Ectodermal cell (in vitro differentiated cells): ENCODE measurements around the gene RRAD.

Source experiments
- H3K27ac ChIP-seq: 2 replicates; pipeline ENCODE4 v1.7.0; 2013; ENCODE audit warnings: mild to moderate bottlenecking, low read depth, low read length; ENCODE audit not compliant: insufficient read depth, poor library complexity, severe bottlenecking
- H3K27me3 ChIP-seq: 2 replicates; pipeline ENCODE4 v1.7.0; 2013; ENCODE audit warnings: mild to moderate bottlenecking, low read length; ENCODE audit not compliant: insufficient read depth, control insufficient read depth, poor library complexity, severe bottlenecking
- H3K36me3 ChIP-seq: one replicate; pipeline ENCODE4 v1.7.0; 2013; ENCODE audit warnings: low read length; ENCODE audit not compliant: control insufficient read depth, insufficient read depth
- H3K4me1 ChIP-seq: one replicate; pipeline ENCODE4 v1.7.0; 2013; ENCODE audit warnings: low read length; ENCODE audit not compliant: control insufficient read depth, insufficient read depth
- H3K4me3 ChIP-seq: 2 replicates; pipeline ENCODE4 v1.7.0; 2013; ENCODE audit warnings: low read depth, low read length, control low read depth; ENCODE audit not compliant: insufficient read depth
- H3K9me3 ChIP-seq: 2 replicates; pipeline ENCODE4 v1.7.0; 2013; ENCODE audit warnings: mild to moderate bottlenecking, low read length, moderate library complexity; ENCODE audit not compliant: control insufficient read depth
- WGBS, 2 experiments: methylation state at CpG; one replicate each; pipeline ENCODE4 v1.1.7; 2013; ENCODE audit warnings: missing lambda C conversion rate in 2 of 2; 5-methylcytosine and 5-hydroxymethylcytosine counted together

RRAD gene

DNA sequence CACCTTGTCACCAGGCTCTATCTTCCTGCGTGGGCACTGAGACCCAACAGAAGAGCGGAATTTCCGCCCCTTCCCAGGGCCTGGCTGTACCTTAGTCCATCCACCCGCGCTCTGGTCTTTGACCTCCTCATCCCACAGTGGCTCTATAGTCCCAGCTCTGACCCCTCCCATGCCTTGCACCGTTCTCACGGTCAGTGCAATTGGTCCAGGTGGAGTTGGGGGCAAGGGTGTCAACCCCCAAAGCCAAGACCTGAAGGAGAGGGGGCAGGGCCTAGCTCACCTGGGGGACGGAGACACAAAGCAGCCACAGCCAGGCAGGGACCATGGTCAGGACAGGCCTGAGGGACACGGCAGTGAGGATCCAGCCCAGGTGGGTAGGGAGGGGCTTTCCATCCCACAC, 7.6 kb downstream of the RRAD start:
- Histone ChIP-seq H3K27ac (no peak overlapping the region), H3K27me3 (peaks cover 4% of the 10 kb centered on the region), H3K4me1 (no peaks in the 10 kb centered on the region), H3K9me3 (no peaks in the 10 kb centered on the region), H3K4me3 (no peak overlapping the region), H3K36me3 (no peaks in the 10 kb centered on the region)
- 89 to 92% methylated on average over 9 of the region's 9 CpGs for WGBS, 2 experiments

- H3K27ac ChIP-seq = no peak overlapping the region
- H3K36me3 ChIP-seq = no peaks in the 10 kb centered on the region
- no peak overlapping the region for H3K4me3 ChIP-seq
- H3K9me3 ChIP-seq = no peaks in the 10 kb centered on the region
- H3K4me1 ChIP-seq = no peaks in the 10 kb centered on the region
- H3K27me3 ChIP-seq = no peaks in the 10 kb centered on the region
- WGBS, 2 experiments = 90 to 91% methylated on average over 6 of the region's 6 CpGs
These were observed 8.8 kb downstream of the RRAD start for GRCh38 chr16:66916518-66916917.

DNA sequence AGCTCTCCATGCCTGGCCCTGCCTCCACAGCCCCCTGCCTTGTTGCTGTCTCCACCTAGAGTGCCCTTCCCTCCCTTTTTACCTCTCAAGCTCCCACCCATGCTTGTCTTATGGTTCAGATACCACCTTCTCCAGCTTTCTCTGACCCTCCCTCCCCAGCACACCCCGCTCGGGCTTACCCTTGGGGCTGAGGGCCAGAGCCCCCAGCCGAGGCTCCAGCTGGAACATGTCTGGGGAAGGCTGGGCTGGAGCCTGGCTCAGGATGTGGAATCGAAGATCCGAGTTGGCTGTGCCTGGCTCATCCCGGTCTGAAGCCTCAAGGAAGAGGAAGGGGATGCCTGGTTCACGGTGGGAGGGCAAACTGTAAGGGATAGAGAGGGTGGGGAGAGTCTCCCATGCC, 10.3 kb downstream of the RRAD start:
- no peaks in the 10 kb centered on the region for H3K27me3 ChIP-seq
- 80 to 84% methylated on average over 6 to 7 of the region's 7 CpGs for WGBS, 2 experiments

DNA sequence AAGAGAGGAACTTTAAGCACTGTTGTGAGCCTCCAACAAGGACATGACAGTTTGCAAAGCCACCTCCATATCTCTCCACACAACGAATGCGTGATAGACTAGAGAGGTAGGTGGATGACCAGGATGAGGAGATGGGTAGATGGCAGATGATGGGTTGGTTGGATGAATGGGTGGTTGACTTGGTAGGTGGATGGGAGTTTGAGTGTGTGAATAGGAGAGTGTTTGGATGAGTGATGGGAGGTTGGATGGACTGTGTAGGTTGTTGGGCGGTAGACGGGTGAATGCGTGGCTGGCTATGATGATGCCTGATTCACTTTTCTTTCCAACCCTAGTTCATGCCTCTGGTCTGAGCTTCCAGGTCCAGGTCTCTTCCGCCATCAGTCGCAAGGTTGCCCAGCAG, 10.8 kb downstream of the RRAD start:
- 96 to 99% methylated on average over 7 of the region's 7 CpGs for WGBS, 2 experiments
- Histone ChIP-seq H3K27me3 (no peaks in the 10 kb centered on the region), H3K9me3 (no peaks in the 10 kb centered on the region), H3K27ac (no peak overlapping the region), H3K4me3 (no peak overlapping the region), H3K36me3 (no peaks in the 10 kb centered on the region), H3K4me1 (no peaks in the 10 kb centered on the region)

More for the DNA sequence above, 10.3 kb downstream of the RRAD start:
- Histone ChIP-seq H3K4me1 (no peaks in the 10 kb centered on the region), H3K4me3 (no peak overlapping the region), H3K27ac (no peak overlapping the region), H3K36me3 (no peaks in the 10 kb centered on the region), H3K9me3 (no peaks in the 10 kb centered on the region)

DNA sequence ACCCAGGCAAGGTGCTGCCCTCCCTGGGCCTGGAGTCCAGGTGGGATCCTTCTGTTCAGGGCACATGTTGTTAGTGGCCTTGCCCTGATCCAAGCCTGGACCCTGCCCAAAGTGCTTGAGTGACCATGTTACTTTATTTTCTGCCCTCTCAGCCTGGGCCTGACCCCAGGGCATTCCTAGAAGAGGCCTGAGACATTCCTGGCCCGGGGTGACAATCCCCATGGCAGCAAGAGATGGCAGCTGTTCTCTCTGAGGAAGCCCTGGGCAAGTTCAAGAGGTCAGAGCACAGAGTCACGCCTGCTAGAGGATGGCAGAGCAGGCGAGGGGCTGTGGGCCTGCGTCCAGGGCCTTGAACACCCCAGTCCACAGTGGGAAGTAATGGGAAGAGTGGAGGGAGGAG, 11.6 kb downstream of the RRAD start:
- H3K27ac ChIP-seq = no peak overlapping the region
- 88 to 89% methylated on average over 4 of the region's 4 CpGs for WGBS, 2 experiments
- no peak overlapping the region for H3K4me3 ChIP-seq
- no peaks in the 10 kb centered on the region for H3K36me3 ChIP-seq
- H3K4me1 ChIP-seq = no peaks in the 10 kb centered on the region
- H3K9me3 ChIP-seq = no peaks in the 10 kb centered on the region
- no peaks in the 10 kb centered on the region for H3K27me3 ChIP-seq

DNA sequence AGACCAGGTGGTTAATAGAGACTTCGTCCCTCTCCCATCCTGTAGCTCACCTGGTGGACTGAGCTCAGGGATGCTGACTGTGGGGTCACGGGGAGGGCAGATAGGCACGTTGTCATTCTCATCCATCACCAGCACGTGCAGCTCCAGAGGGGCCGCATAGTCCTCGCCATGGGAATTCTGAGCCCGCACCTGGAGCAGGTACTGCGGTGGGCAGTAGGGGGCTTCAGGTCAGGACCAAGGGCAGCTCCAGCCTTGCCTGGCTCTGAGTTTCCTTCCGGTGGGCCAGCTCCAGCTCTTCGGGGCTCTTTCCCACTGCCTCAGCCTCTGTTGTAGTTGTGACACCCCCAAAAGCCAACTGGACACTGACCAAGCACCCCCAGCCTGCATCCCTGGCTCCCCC, 12.3 kb downstream of the RRAD start:
- no peaks in the 10 kb centered on the region for H3K27me3 ChIP-seq
- no peaks in the 10 kb centered on the region for H3K36me3 ChIP-seq
- no peaks in the 10 kb centered on the region for H3K4me1 ChIP-seq
- no peak overlapping the region for H3K4me3 ChIP-seq
- no peaks in the 10 kb centered on the region for H3K9me3 ChIP-seq
- WGBS, 2 experiments = 55 to 60% methylated on average over 10 of the region's 10 CpGs
- no peak overlapping the region for H3K27ac ChIP-seq

DNA sequence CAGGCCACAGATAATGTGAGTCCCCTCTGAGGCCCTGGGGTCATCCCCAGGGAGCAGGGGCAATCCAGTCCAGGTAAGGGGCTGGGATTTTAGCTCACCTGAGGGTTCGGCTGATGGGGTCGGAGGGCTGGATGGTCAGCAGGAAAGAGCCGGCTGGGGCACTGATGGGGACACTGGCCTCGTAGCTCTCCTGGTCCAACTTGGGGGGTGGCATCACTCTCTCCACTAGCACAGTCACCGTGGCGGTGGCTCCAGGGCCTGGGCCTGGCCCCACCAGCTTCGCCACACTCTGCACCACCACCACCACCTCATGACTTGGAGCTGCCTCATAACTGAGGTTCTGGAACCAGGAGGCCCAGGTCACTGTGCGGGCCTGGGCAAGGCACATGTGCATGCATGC, 13.5 kb downstream of the RRAD start:
- H3K4me1 ChIP-seq = no peaks in the 10 kb centered on the region
- H3K9me3 ChIP-seq = no peaks in the 10 kb centered on the region
- H3K4me3 ChIP-seq = no peak overlapping the region
- H3K36me3 ChIP-seq = no peaks in the 10 kb centered on the region
- 93 to 94% methylated on average over 8 of the region's 8 CpGs for WGBS, 2 experiments
- no peaks in the 10 kb centered on the region for H3K27me3 ChIP-seq
- H3K27ac ChIP-seq = no peak overlapping the region

DNA sequence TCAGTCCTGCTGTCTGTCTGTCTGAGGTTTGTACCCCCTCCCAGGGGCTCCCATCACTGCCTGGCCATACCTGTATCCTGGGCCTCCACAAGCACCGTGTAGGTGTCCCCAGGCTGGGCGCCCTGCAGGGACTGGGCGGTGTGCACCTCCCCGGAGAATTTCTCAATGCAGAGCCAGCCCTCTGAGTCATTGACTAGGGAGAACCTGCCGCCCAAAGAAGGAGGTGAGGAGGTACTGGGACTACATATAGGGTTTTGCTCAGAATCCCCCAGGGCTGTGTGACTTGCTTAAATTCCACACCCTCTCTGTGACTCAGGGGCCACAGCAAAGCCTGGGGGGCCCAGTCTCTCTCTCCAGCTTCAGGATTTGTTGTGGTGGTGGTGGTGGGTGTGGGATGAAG, 14.2 kb downstream of the RRAD start:
- Histone ChIP-seq H3K27me3 (no peaks in the 10 kb centered on the region), H3K9me3 (no peaks in the 10 kb centered on the region), H3K4me3 (no peak overlapping the region), H3K27ac (no peak overlapping the region), H3K36me3 (no peaks in the 10 kb centered on the region), H3K4me1 (no peaks in the 10 kb centered on the region)
- WGBS, 2 experiments = 78 to 86% methylated on average over 5 of the region's 5 CpGs

GRCh38 chr16:66910175-66910940, 15.0 kb downstream of the RRAD start:
- Histone ChIP-seq H3K4me3 (no peak overlapping the region), H3K27ac (no peak overlapping the region), H3K4me1 (no peaks in the 10 kb centered on the region), H3K36me3 (no peaks in the 10 kb centered on the region), H3K27me3 (no peaks in the 10 kb centered on the region), H3K9me3 (no peaks in the 10 kb centered on the region)
- 84 to 85% methylated on average over 14 of the region's 14 CpGs for WGBS, 2 experiments

DNA sequence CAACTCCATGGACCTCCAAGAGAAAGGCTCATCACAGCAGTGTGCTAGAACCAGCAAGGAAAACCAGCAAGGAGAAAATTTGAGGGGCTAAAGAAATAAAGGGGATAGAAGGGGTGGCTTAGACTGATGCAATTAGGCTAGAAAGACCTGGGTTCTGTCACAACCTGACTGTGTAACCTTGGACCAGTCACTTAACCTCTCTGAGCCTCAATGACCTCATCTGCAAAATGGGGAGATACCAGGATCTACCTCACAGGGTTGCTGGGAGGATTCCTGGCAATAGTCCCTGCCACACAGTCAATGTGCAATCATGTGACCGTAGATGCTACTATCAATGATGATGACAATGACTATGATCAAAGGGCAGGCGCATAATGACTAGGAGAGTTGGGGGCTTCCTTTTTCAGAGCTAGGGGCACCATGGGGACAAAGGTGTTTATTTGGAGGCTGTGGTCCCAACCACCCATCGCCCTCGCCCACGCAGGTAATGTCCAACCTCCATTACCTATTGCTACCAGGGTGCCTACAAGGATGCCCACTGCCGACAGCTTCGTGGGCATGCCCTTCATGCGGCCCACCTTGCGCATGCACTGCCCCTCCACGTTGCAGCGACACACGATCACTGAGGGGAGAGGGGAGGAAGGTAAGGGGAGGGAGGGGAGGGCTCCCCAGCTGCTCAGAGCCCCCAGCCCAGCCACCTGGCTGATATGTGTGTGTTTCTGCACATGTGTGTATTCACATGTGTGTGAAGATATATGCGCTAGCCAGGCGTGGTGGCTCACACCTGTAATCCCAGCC, 16.4 kb downstream of the RRAD start:
- WGBS, 2 experiments = 92% methylated on average over 14 of the region's 14 CpGs
- H3K9me3 ChIP-seq = no peaks in the 10 kb centered on the region
- no peak overlapping the region for H3K4me3 ChIP-seq
- no peaks in the 10 kb centered on the region for H3K4me1 ChIP-seq
- no peaks in the 10 kb centered on the region for H3K36me3 ChIP-seq
- no peak overlapping the region for H3K27ac ChIP-seq
- no peaks in the 10 kb centered on the region for H3K27me3 ChIP-seq
